ENCODE results near the gene ATG4C. TPM values are rescaled to one million over a fixed set of nuclear protein-coding genes. Genes with fewer than 3 reads are reported as not detected.

Gene ATG4C
- total RNA-seq, 2 donors from 2014 or later = 9.9 to 21.1 TPM

- TF ChIP-seq CTCF (IDR thresholded peaks at IDR 0.05) = no peak
- H3K36me3 ChIP-seq = no peaks in the 10 kb centered on the region
- no peak overlapping the region for H3K4me3 ChIP-seq
- DNase-seq (ENCODE audit: low spot score) (no peak), ATAC-seq (ENCODE audit: insufficient number of reproducible peaks, low FRiP score, low read depth) (no peak)
- H3K9me3 ChIP-seq = no peaks in the 10 kb centered on the region
- no peaks in the 10 kb centered on the region for H3K4me1 ChIP-seq (ENCODE audit: control insufficient read depth in 1 of 2, low read depth in 2 of 2)
- no peak overlapping the region for H3K27ac ChIP-seq
- H3K27me3 ChIP-seq (replicated peaks; ENCODE audit: insufficient read depth) = no peaks in the 10 kb centered on the region
Measured at GRCh38 chr1:62891956-62892562, 108.1 kb downstream of the ATG4C start.

- no peaks in the 10 kb centered on the region for H3K36me3 ChIP-seq
- H3K4me3 ChIP-seq = no peak overlapping the region
- DNase-seq (ENCODE audit: low spot score) (no peak), ATAC-seq (ENCODE audit: insufficient number of reproducible peaks, low FRiP score, low read depth) (no peak)
- no peak for TF ChIP-seq CTCF (IDR thresholded peaks at IDR 0.05)
- no peaks in the 10 kb centered on the region for H3K9me3 ChIP-seq
- no peaks in the 10 kb centered on the region for H3K27me3 ChIP-seq (replicated peaks; ENCODE audit: insufficient read depth)
- no peak overlapping the region for H3K27ac ChIP-seq
- no peaks in the 10 kb centered on the region for H3K4me1 ChIP-seq (ENCODE audit: control insufficient read depth in 1 of 2, low read depth in 2 of 2)
Measured at GRCh38 chr1:62897788-62898187, 113.9 kb downstream of the ATG4C start.

GRCh38 chr1:62900566-62900965 is 116.6 kb downstream of the ATG4C start:
- DNase-seq (ENCODE audit: low spot score) = no peak
- Histone ChIP-seq H3K9me3 (no peaks in the 10 kb centered on the region), H3K4me1 (ENCODE audit: control insufficient read depth in 1 of 2, low read depth in 2 of 2) (no peaks in the 10 kb centered on the region), H3K27me3 (replicated peaks; ENCODE audit: insufficient read depth) (no peaks in the 10 kb centered on the region), H3K27ac (no peak overlapping the region), H3K36me3 (no peaks in the 10 kb centered on the region), H3K4me3 (no peak overlapping the region)
- ATAC-seq (ENCODE audit: insufficient number of reproducible peaks, low FRiP score, low read depth) = no peak
- TF ChIP-seq CTCF (IDR thresholded peaks at IDR 0.05) = no peak

GRCh38 chr1:62901650-62902049 is 117.7 kb downstream of the ATG4C start:
- ATAC-seq (ENCODE audit: insufficient number of reproducible peaks, low FRiP score, low read depth) (no peak), DNase-seq (ENCODE audit: low spot score) (no peak)
- Histone ChIP-seq H3K27ac (no peak overlapping the region), H3K4me1 (ENCODE audit: control insufficient read depth in 1 of 2, low read depth in 2 of 2) (no peaks in the 10 kb centered on the region), H3K9me3 (no peaks in the 10 kb centered on the region), H3K36me3 (no peaks in the 10 kb centered on the region), H3K27me3 (replicated peaks; ENCODE audit: insufficient read depth) (no peaks in the 10 kb centered on the region), H3K4me3 (no peak overlapping the region)
- TF ChIP-seq CTCF (IDR thresholded peaks at IDR 0.05) = no peak

GRCh38 chr1:62903522-62903921 is 119.6 kb downstream of the ATG4C start:
- H3K9me3 ChIP-seq = no peaks in the 10 kb centered on the region
- no peak overlapping the region for H3K27ac ChIP-seq
- no peak for TF ChIP-seq CTCF (IDR thresholded peaks at IDR 0.05)
- no peaks in the 10 kb centered on the region for H3K4me1 ChIP-seq (ENCODE audit: control insufficient read depth in 1 of 2, low read depth in 2 of 2)
- H3K27me3 ChIP-seq (replicated peaks; ENCODE audit: insufficient read depth) = no peaks in the 10 kb centered on the region
- DNase-seq (ENCODE audit: low spot score) (no peak), ATAC-seq (ENCODE audit: insufficient number of reproducible peaks, low FRiP score, low read depth) (no peak)
- H3K4me3 ChIP-seq = no peak overlapping the region
- H3K36me3 ChIP-seq = no peaks in the 10 kb centered on the region

Measured in thoracic aorta (tissue), 2 donors.